Adrenal gland (tissue), 12 donors: Measurements from ENCODE around the gene SOS1. TPM values are rescaled to one million over a fixed set of nuclear protein-coding genes. Genes with fewer than 3 reads are reported as not detected.
"Not testable (repeated sequence)": the region's sequence is repeated elsewhere in the genome, so short reads cannot be mapped to it uniquely, and the experiment has no call there.

Experiments
- DNase-seq, 7 donors: peaks; one replicate each; pipeline ENCODE4 v3.0.0-alpha.2; 2019 to 2020
- H3K27ac ChIP-seq, 5 donors: fragments of 200-600 bp; sonication (generic) in 4 of 5; 1 replicate in 3 of 5; 2 replicates in 2 of 5; pipeline versions ENCODE4 v1.5.1 to v1.8.0; 2016 to 2020; ENCODE audit warnings: mild to moderate bottlenecking in 1 of 5
- H3K27me3 ChIP-seq: fragments of 200-600 bp; 2 replicates; pipeline ENCODE4 v1.8.0; 2021
- H3K36me3 ChIP-seq, 2 donors: fragments of 200-600 bp; replicated peaks in 1 of 2; 1 replicate in 1 of 2; 2 replicates in 1 of 2; pipeline versions ENCODE4 v1.5.1 to v1.8.0; 2018 to 2022
- H3K4me1 ChIP-seq, 2 donors: fragments of 200-600 bp; replicated peaks in 1 of 2; 1 replicate in 1 of 2; 2 replicates in 1 of 2; pipeline versions ENCODE4 v1.5.1 to v1.8.0; 2018 to 2021
- H3K4me3 ChIP-seq, 4 donors: fragments of 200-600 bp; sonication (generic) in 3 of 4; one replicate each; pipeline ENCODE4 v1.5.1; 2016 to 2018
- H3K9me3 ChIP-seq, 3 donors: fragments of 200-600 bp; sonication (generic) in 1 of 3; replicated peaks in 1 of 3; 1 replicate in 2 of 3; 2 replicates in 1 of 3; pipeline versions ENCODE4 v1.5.1 to v1.8.0; 2016 to 2021
- POLR2A ChIP-seq, 2 donors: fragments of 450-650 bp; IDR thresholded peaks; one replicate each; pipeline ENCODE4 v1.6.1; 2017; ENCODE audit warnings: antibody characterized with exemption in 2 of 2, mild to moderate bottlenecking in 2 of 2, moderate library complexity in 1 of 2
- WGBS, 4 donors: extraction: QIAGEN DNeasy Blood & Tissue Kit in 2 of 4; methylation state at CpG; one replicate each; pipeline versions ENCODE4 v1.1.5 to v1.1.7; 2013 to 2017; 5-methylcytosine and 5-hydroxymethylcytosine counted together
- intact Hi-C, 2 donors: fragments of 100-400 bp; cut with DNase I; formaldehyde crosslinking; loops; one replicate each; pipeline versions ENCODE4 v1.14.1 to v1.15.0; 2022 to 2023
- polyA plus RNA-seq, 3 donors: library from polyadenylated mRNA; stranded (reverse); fragments of 200-250 nt in 2 of 3; fragments of 350-450 nt in 1 of 3; fragmentation: Illumina TruSeq in 1 of 3; extraction: RNeasy Lipid Tissue Mini Kit (QIAGEN cat#74804) in 1 of 3; gene quantifications; one replicate each; pipeline ENCODE4 v1.2.3, GENCODE V29; 2013 to 2014
- total RNA-seq, 9 donors: library from RNA; depleted of rRNA in 4 of 9; stranded (reverse); fragments of >200 nt in 4 of 9; fragments of 120-200 nt in 1 of 9; fragmentation: NEBNext Ultra II Directional in 1 of 9; extraction: Animal tissue kit (Norgen Biotek cat#: 25700) in 1 of 9; gene quantifications; one replicate each; pipeline versions ENCODE4 v1.1.0 to v1.2.4, GENCODE V29; 2013 to 2023
- TF ChIP-seq, protein P1 (sequence below), 6 experiments: fragments of 450-650 bp in 4 of 6; fragments of 200-600 bp in 2 of 6; sonication (generic) in 1 of 6; IDR thresholded peaks; 1 replicate in 5 of 6; 2 replicates in 1 of 6; pipeline versions ENCODE4 v1.5.1 to v1.8.0; 2016 to 2021; ENCODE audit warnings: antibody characterized with exemption in 6 of 6, mild to moderate bottlenecking in 2 of 6, moderate library complexity in 1 of 6
- donor health status: healthy with polysubstance abuse.
- donor health status: Bipolar disorder and iron deficiency.
- donor health status: DM: yes; HTN: yes; CAD: no.
- donor health status: DM: no; HTN: no; CAD: no.
- donor health status: DM: no; HTN: no; CAD: no.
- donor health status: DM: yes; HTN: yes; CAD: no.

SOS1 gene
- total and polyA plus RNA-seq, 12 donors: 6.4 to 42.0 (median 26.5) TPM

DNA sequence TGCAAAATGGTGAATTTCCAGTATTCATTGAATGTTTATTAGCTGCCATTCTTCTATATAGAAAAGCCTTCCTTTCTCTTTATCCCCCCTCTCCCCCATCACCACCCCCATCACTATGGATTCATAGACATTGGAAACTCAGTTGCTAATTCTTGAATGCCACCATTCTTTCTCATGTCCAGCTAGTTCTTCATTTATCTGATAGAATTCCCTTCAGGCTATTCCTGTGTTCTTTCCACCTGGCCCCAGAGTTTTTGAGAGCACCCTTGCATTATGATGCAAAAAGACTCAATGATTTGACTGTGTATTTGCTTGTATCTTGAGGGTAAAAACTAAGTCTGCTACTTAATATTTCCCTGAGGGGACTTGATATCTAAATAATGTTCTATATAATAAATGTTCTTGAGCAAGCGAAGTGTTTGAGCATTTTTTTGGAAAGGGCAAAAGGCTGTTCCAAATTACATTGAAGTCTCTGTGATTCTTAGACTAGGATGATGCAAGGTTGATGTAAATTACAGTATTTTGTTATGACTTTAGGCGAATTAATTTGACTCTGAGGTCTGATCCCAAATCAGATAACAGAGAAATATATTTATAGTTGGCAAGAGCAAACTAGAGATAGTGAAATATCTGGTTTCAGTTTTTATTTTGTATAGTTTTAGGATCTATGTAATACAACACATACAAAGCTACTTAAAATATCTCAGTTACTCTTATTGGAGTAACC is 18.8 kb upstream of the SOS1 start:
- DNase-seq: no peak
- Histone ChIP-seq H3K4me3 (no peak overlapping the region), H3K9me3 (no peaks in the 10 kb centered on the region), H3K27ac (no peak overlapping the region), H3K27me3 (no peaks in the 10 kb centered on the region), H3K36me3 (no peaks in the 10 kb centered on the region), H3K4me1 (peaks cover 19 to 25% of the 10 kb centered on the region in 2 donors)
- WGBS, 4 donors: 40 to 58% (median 43%) methylated on average over 2 of the region's 2 CpGs
- TF ChIP-seq, protein P1, sequence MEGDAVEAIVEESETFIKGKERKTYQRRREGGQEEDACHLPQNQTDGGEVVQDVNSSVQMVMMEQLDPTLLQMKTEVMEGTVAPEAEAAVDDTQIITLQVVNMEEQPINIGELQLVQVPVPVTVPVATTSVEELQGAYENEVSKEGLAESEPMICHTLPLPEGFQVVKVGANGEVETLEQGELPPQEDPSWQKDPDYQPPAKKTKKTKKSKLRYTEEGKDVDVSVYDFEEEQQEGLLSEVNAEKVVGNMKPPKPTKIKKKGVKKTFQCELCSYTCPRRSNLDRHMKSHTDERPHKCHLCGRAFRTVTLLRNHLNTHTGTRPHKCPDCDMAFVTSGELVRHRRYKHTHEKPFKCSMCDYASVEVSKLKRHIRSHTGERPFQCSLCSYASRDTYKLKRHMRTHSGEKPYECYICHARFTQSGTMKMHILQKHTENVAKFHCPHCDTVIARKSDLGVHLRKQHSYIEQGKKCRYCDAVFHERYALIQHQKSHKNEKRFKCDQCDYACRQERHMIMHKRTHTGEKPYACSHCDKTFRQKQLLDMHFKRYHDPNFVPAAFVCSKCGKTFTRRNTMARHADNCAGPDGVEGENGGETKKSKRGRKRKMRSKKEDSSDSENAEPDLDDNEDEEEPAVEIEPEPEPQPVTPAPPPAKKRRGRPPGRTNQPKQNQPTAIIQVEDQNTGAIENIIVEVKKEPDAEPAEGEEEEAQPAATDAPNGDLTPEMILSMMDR (IDR thresholded peaks at IDR 0.05): no peak
- TF ChIP-seq POLR2A (IDR thresholded peaks at IDR 0.05): no peak
- intact Hi-C loops: no loop called here

DNA sequence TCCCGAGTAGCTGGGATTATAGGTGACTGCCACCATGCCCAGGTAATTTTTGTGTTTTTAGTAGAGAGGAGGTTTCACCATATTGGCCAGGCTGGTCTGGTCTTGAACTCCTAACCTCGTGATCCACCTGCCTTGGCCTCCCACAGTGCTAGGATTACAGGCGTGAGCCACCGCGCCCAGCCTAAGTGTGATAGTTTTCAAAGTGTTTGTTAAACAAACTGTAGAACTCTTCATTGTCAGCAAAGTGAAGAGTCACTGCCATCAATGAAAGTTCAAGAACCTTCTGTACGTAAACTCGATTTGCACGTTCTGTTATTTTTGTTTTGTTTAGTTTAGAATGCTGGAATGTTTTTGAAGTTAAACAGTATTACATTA is 18.0 kb upstream of the SOS1 start:
- Histone ChIP-seq H3K27ac (no peak overlapping the region), H3K9me3 (no peaks in the 10 kb centered on the region), H3K36me3 (no peaks in the 10 kb centered on the region), H3K4me3 (no peak overlapping the region), H3K27me3 (no peaks in the 10 kb centered on the region), H3K4me1 (peaks cover 19 to 25% of the 10 kb centered on the region in 2 donors)
- 89 to 94% (median 93%) methylated on average over 8 of the region's 8 CpGs for WGBS, 4 donors
- TF ChIP-seq POLR2A (IDR thresholded peaks at IDR 0.05): no peak
- TF ChIP-seq, protein P1 (IDR thresholded peaks at IDR 0.05): no peak
- DNase-seq: no peak
- intact Hi-C loops: no loop called here

DNA sequence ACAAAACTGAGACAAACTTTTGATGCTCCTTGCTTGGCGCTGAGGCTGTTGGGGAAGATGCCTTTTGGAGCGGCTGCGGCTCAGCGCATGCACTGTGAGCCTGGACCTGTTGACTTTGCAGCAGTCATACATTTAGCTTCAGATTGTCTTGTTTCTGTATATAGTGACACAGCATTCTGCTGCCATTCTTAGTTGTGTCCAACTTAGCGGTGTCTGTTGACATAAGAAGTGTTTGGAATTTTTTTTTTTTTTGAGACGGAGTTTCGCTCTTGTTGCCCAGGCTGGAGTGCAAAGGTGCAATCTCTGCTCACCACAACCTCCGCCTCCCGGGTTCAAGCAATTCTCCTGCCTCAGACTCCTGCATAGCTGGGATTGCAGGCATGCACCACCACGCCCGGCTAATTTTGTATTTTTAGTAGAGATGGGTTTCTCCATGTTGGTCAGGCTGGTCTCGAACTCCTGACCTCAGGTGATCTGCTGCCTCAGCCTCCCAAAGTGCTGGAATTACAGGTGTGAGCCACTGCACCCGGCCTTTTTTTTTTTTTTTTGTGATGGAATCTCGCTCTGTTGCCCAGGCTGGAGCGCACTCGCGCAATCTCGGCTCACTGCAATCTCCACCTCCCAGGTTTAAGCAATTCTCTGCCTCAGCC is 17.5 kb upstream of the SOS1 start:
- H3K27ac ChIP-seq, H3K27me3 ChIP-seq, intact Hi-C loops, H3K9me3 ChIP-seq, H3K36me3 ChIP-seq, DNase-seq, H3K4me3 ChIP-seq: not testable (repeated sequence)
- 92 to 96% (median 95%) methylated on average over 18 of the region's 18 CpGs for WGBS, 4 donors
- H3K4me1 ChIP-seq: peaks cover 19 to 25% of the 10 kb centered on the region in 2 donors

DNA sequence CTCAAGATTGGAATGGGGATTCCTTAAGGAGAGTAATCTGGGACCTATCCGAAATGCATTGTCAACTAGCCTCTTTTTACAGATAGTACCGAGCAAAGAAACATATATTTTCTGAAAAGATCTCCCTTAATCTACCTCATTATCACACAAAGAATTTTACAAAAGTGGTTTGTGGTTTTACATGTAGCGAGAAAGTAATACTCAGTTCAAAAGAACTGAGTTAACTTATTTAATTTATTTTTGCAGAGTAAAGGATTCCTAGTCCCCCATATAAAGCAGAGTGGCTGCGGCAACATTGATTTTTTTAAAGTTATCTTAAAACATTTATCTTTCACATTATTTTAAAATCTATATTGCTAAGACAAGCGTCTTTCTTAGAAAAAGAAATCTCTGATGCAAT is 15.9 kb upstream of the SOS1 start:
- intact Hi-C loops: no loop called here

More for the DNA sequence above, 15.9 kb upstream of the SOS1 start:
- Histone ChIP-seq H3K9me3 (no peaks in the 10 kb centered on the region), H3K36me3 (no peaks in the 10 kb centered on the region), H3K27ac (no peak overlapping the region), H3K4me3 (no peak overlapping the region), H3K27me3 (no peaks in the 10 kb centered on the region), H3K4me1 (peaks cover 15 to 23% of the 10 kb centered on the region in 2 donors)
- TF ChIP-seq POLR2A (IDR thresholded peaks at IDR 0.05): no peak
- TF ChIP-seq, protein P1 (IDR thresholded peaks at IDR 0.05): no peak
- WGBS, 4 donors: 82 to 87% (median 87%) methylated on average over 5 of the region's 5 CpGs
- no peak for DNase-seq
